Activated CD4-positive, alpha-beta T cell treated with anti-CD3 and anti-CD28 coated beads, Interleukin-2, Interleukin-6, amounts not matched to agents 100 ng/mL and 50 ng/mL, durations not matched to agents 16 hours and 8 hours (primary cell): ENCODE results near the gene JRKL.

Source experiments
- DNase-seq: peaks from one replicate; pipeline ENCODE4 v3.0.0-alpha.2; 2020

The JRKL gene

DNA sequence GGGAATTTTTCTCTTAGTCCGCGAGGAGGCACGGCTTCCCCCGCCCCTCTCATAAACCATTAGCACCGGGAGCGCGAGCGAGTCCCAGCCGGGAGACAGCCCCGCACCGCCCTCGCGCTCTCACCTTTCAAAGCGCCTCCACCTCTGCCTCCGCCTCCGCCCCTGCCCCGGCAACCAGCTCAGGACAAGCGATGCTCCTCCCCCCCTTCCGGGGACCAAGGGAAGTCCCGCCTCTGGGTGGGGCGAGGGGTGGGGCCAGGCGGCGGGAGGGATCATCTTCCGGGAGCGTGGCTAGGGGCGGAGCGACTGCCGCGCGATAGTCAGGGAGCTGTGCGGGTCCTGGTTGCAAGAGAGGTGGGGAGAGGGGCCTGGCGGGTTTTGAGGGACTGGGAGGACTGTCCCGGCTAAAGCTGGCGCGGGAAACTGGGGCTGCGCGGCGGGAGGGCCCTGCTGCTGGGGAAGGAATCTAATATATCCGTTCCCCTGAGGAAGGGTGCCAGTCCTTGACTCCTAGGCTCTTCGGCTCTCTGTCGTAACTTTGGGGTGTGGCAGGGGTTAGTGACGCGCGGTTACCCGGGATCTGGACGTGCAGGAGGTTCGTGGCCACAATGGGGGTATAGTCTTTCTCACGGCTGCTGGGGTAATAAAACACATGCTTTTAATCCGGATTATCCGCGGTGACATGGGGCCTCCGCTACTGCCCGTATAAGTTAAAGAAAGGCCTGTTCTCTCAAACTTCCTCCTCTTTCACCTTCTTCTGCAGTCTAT lies at the start of gene JRKL, which contains the start of gene CCDC82:
JRKL (plus strand) TSS at position 294 of the 768 bp plus-strand sequence. CDS start 637 bp downstream, outside the sequence.
CCDC82 (minus strand) TSS at position 193 of the 768 bp plus-strand sequence. CDS start 5,165 bp downstream, outside the sequence.
- DNase-seq, result peak; percentile 99

GRCh38 chr11:96340555-96340885 lies 49.3 kb upstream of the JRKL start:
- DNase-seq, result no peak

DNA sequence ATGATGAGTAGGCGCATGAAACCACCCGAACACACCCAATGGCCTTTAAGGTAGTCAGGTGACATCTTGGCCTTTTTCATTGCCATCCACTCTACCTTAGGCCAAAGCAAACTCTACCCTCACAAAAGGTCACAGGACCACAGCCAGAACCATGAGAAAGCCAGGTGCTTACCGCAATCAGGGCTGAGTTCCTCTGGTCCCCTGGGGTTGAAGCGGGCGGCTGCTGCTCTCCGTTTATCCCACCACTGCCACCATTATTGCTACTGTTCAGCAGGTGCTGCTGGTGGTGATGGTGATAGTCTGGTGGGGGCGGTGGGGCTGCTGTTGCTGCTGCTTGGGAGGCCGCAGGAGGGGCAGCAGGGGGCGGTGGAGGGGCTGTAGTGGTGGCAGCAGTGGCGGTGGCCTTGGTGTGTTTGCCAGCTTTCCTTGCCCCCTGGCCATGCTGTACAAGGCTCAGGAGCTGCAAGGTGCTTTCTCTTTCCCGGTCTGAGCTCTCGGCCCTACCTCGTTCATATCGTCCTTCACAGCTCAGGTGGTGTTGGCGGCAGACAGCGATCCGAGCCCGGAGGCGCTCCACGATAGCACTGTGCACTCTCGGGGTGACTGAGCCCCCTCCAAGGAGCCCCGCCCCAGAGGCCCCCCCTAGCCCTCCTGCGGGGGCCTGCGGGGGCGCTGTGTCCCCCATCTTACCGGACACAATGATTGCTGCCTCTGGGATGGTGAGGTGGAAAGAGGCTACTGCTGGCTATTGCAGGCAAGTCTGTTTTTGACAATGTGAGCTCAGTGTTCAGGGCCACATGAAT lies 48.4 kb upstream of the JRKL start:
- peak; percentile 75 for DNase-seq

DNA sequence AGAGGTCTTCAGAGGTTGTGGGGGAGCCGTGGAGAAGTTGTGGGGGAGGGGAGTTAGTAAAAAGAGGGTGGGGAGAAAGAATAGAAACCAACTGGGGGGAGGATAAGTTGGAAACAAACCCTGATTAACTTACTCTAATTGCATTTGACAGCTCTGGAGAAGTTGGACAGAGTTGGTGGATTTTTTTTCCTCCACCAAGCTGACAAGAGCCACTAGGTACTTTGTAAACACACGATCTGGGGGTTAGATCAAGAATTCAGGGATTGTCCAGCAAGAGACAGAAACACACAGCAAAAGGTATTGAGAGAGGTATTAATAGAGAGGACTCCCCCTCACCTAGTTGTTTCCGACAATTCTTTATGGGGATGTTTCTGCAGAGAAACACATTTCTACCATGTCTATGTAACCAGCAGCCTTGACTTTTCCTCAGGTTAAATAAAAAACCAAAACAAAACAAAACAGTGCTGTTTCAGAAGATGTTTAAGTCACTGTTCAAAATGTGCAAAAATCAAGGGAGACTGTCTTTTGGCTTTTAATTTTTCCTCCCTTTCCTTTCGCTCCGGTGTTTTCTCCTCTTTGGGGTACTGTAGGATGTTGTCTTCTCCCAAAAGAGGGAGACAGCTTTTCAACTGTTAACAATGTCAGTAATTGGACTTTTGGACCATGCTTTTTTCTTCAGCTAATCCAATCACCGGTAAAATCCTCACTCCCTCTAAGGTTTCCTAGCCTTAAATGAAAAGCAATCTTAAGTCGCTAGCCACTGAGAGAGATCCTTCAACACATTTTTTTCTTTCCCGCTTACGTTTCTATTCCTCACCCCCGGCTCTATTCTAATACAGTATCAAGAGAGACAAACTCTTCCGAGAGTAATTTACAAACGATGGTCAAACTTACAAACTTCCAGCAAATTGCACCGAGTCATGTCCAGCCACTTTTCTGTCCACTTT lies 47.5 kb upstream of the JRKL start:
- no peak for DNase-seq

- peak; percentile 96 for DNase-seq
These were observed 46.7 kb upstream of the JRKL start, which contains the start of gene MAML2 for GRCh38 chr11:96342961-96343711. Gene MAML2, minus strand, starts transcription at chr11:96343195. Its CDS starts 1,300 bp downstream, at chr11:96341895.

- DNase-seq, result no peak
These were observed 33.0 kb upstream of the JRKL start for GRCh38 chr11:96356848-96357247.

DNA sequence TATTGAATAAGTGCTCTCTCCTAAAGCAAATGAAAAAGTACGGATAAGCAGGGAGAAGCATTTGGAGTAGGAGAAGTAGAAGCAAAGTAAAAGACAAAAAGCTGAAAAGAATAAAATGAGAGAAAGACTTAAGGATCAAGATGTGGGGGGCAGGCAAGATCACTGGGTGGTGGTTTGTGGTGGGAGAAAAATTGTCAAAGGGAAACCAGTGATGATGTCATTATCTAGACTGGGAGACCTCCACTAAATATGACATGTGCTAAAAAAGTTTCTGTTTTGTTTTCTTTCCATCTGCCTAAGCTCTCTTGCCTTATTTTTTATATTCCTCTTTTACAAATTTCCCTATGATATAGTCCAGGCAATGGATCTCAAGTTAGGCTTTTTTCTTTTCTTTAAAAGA lies 32.0 kb upstream of the JRKL start:
- peak; percentile 47 for DNase-seq

- DNase-seq, result no peak
These were observed 31.5 kb upstream of the JRKL start for GRCh38 chr11:96358321-96358720.

DNA sequence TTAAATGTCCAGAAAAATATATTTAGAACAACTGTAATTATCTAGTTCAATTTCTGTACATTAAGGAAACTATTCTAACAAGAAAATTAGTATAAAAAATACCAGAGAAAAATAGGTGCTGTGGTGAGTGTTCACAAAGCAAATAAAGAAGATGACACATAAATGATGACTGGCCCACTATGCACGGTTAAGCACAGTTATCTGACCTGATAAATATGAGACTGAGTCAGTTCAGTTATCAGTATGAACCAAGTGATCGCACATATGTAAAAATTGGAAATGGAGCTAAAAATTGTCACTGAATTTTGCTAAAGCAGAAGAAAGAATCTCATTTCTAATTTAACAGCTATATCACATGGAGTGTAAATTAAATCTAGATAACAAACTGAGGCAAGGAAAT lies 28.0 kb upstream of the JRKL start:
- DNase-seq, result no peak

DNA sequence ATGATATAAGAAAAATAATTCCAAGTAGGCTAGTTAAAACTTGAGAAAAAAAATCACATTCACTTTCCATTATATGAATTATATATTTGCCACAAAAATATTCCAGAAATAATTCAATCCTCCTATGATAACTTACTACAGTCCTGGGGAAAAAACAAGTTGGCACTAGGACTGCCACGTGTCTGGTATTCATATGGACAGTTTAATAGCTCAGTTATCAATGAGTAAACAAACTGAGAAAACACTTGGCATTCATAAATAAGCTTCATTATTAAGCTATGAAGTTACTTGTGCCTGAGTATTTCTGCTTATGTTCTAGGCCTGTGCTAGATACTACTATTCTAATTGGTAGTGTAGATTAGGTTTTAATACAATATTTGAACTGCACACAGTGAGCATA lies 24.3 kb upstream of the JRKL start:
- no peak for DNase-seq

GRCh38 chr11:96366024-96366423 lies 23.8 kb upstream of the JRKL start:
- DNase-seq, result no peak

- no peak for DNase-seq
These were observed 22.5 kb upstream of the JRKL start for GRCh38 chr11:96367342-96367741.

DNA sequence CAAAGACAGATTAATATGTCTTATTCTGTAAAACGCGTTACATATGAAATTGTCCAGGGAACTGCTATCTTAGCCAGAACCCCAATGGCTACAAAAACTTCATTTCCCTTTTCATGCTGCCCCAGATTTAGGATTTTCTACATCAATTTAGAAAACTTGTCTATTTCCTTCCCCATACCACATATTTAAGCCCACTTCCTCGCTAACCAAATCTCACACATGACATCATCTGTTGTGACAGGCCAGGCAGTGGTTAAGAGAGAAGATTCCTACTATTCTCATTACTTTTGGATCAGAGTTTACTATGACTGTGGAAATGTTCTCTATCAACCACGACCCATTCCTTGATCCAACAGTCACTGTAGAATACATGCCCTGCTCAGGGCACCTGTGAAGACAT lies 16.0 kb upstream of the JRKL start:
- no peak for DNase-seq

DNA sequence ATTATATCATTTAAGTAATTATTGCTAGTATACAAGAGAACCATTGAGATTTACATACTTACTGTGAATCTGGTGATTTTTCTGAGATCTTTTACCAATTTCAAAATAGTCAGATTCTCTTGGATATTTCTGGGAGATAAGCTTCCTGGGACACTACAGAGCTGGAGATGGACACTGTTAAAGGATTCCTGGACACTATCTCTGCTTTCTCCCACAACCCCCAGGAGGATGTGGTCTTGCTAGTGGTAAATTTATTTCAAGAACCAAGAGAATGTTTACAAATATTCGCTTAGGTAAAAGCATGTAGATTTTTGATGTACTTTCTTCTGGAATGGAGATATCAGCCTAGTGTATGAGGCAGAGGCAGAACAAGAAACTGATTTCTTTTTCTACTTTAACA lies 13.0 kb upstream of the JRKL start:
- DNase-seq, result no peak

- DNase-seq, result no peak
These were observed 5.7 kb upstream of the JRKL start for GRCh38 chr11:96384156-96384555.

DNA sequence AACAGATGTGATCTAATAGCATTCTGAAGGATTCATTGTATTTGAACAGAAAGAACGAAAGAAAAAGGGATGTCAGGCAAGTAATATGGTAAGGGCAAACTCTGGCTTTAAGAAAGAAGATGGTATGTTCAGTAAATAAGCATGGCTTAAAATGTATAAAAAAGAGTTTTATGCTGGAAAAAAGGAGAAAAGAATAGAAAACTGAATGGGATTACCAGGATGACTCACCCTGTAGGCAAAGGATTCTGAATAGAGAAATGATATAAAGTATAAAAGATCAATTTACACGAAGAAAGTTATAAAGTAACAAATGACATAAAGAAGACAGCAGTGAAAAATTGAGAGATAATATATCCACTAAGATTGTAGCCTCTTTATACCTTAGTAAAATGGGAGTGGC lies 4.6 kb upstream of the JRKL start:
- no peak for DNase-seq

- no peak for DNase-seq
These were observed 708 bp upstream of the JRKL start for GRCh38 chr11:96388891-96389719.

DNA sequence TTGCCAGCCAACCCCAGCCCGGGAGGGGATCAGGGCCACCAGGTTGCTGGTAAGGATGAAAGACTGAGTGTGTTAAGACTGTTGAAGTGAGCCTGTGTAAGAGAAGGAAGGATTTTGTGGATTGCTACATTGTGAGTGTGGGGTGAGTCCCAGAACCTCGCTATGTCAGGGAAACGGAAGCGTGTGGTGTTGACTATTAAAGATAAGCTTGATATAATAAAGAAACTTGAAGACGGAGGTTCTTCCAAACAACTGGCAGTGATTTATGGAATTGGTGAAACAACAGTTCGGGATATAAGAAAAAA lies 627 bp downstream of the JRKL start:
- DNase-seq, result no peak

DNA sequence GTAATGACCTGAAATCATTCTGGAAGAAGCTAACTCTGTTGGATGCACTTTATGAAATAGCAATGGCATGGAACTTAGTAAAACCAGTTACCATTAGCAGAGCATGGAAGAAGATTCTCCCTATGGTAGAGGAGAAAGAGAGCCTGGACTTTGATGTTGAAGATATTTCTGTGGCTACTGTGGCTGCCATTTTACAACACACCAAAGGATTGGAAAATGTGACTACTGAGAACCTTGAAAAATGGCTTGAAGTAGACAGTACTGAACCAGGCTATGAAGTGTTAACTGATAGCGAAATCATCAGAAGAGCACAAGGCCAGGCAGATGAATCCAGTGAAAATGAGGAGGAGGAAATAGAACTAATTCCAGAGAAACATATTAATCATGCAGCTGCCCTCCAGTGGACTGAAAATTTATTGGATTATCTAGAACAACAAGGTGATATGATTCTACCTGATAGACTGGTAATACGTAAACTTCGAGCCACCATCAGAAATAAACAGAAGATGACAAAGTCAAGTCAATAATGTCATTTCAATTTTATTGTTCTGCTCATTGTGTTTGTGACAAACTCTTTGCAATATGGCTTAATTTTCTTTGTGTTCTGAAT lies 2.0 kb downstream of the JRKL start:
- no peak for DNase-seq

GRCh38 chr11:96393753-96394348 lies 4.0 kb downstream of the JRKL start:
- DNase-seq, result peak; percentile 56

- no peak for DNase-seq
These were observed 5.0 kb downstream of the JRKL start for GRCh38 chr11:96394773-96395172.
